Stimulated activated CD4-positive, alpha-beta T cell treated with anti-CD3 and anti-CD28 coated beads, Interleukin-2, amount 100 ng/mL, for 4 hours (primary cell): ENCODE data around the gene PPP2R1B.
"Not testable (repeated sequence)": the region's sequence is repeated elsewhere in the genome, so short reads cannot be mapped to it uniquely, and the experiment has no call there.

ENCODE experiments used
- DNase-seq: peaks from one replicate; pipeline ENCODE4 v3.0.0-alpha.2; 2020; ENCODE audit warnings: low read depth

The PPP2R1B gene

GRCh38 chr11:111782109-111782741 lies 16.0 kb upstream of the PPP2R1B start:
- DNase-seq: no peak

- no peak for DNase-seq
Measured at GRCh38 chr11:111779118-111779517, 12.9 kb upstream of the PPP2R1B start.

GRCh38 chr11:111778047-111778558 lies 11.9 kb upstream of the PPP2R1B start:
- DNase-seq: no peak

GRCh38 chr11:111777094-111778046 lies 11.2 kb upstream of the PPP2R1B start:
- peak; percentile 12 for DNase-seq

- DNase-seq: no peak
Measured at GRCh38 chr11:111776398-111777093, 10.4 kb upstream of the PPP2R1B start.

- DNase-seq: no peak
Measured at GRCh38 chr11:111774955-111775710, 8.9 kb upstream of the PPP2R1B start.

- no peak for DNase-seq
Measured at GRCh38 chr11:111772535-111772934, 6.3 kb upstream of the PPP2R1B start.

- not testable (repeated sequence) for DNase-seq
Measured at GRCh38 chr11:111771205-111771604, 5.0 kb upstream of the PPP2R1B start.

- no peak for DNase-seq
Measured at GRCh38 chr11:111770581-111771134, 4.5 kb upstream of the PPP2R1B start.

- DNase-seq: no peak
Measured at GRCh38 chr11:111766834-111767142, 599 bp upstream of the PPP2R1B start.

- no peak for DNase-seq
Measured at GRCh38 chr11:111765320-111765983, 737 bp downstream of the PPP2R1B start.

GRCh38 chr11:111764621-111765020 lies 1.6 kb downstream of the PPP2R1B start:
- DNase-seq: no peak

- no peak for DNase-seq
Measured at GRCh38 chr11:111762981-111763643, 3.1 kb downstream of the PPP2R1B start.

GRCh38 chr11:111762526-111762925 lies 3.7 kb downstream of the PPP2R1B start:
- DNase-seq: no peak

- no peak for DNase-seq
Measured at GRCh38 chr11:111761036-111761435, 5.2 kb downstream of the PPP2R1B start.

GRCh38 chr11:111759778-111760407 lies 6.3 kb downstream of the PPP2R1B start:
- DNase-seq: no peak

GRCh38 chr11:111759376-111759775 lies 6.8 kb downstream of the PPP2R1B start:
- DNase-seq: no peak

- DNase-seq: no peak
Measured at GRCh38 chr11:111756097-111756496, 10.1 kb downstream of the PPP2R1B start.

GRCh38 chr11:111749646-111750045 lies 16.5 kb downstream of the PPP2R1B start:
- no peak for DNase-seq
